ENCODE data around the gene DRICH1. TPM values are rescaled to one million over a fixed set of nuclear protein-coding genes. Genes with fewer than 3 reads are reported as not detected.

Gene DRICH1
- total and polyA plus RNA-seq, 5 donors, result 0.09 to 0.37 TPM; not detected in 3

- 87% methylated on average over 7 of the region's 7 CpGs for WGBS
- no peak for DNase-seq
- Histone ChIP-seq H3K27me3 (ENCODE audit: control insufficient read depth, insufficient read depth) (no peaks in the 10 kb centered on the region), H3K4me1 (ENCODE audit: control insufficient read depth, insufficient read depth, low read length) (no peaks in the 10 kb centered on the region), H3K27ac (ENCODE audit: low read length) (no peak overlapping the region), H3K9me3 (ENCODE audit: control insufficient read depth, low read length) (no peaks in the 10 kb centered on the region), H3K4me3 (ENCODE audit: low read length) (no peak overlapping the region)
- no peak for ATAC-seq
- intact Hi-C loops (cut with DNase I), result loop anchor here in 2 of 4 donors (5.0 to 10.0 kb wide), 2 partner anchors 50 to 277 kb away; no protein-coding TSS in a partner anchor
These were observed 40.3 kb downstream of the DRICH1 start for GRCh38 chr22:23591846-23592245.

- DNase-seq (peak; percentile 64 to 85 (median 76)), ATAC-seq (peak; percentile 69 to 77)
- no peaks in the 10 kb centered on the region for H3K4me1 ChIP-seq (ENCODE audit: control insufficient read depth, insufficient read depth, low read length)
- no peaks in the 10 kb centered on the region for H3K9me3 ChIP-seq (ENCODE audit: control insufficient read depth, low read length)
- H3K27me3 ChIP-seq (ENCODE audit: control insufficient read depth, insufficient read depth), result no peaks in the 10 kb centered on the region
- no peak overlapping the region for H3K4me3 ChIP-seq (ENCODE audit: low read length)
- no peak overlapping the region for H3K27ac ChIP-seq (ENCODE audit: low read length)
- intact Hi-C loops (cut with DNase I), result loop anchor here in 2 of 4 donors (5.0 to 10.0 kb wide), 2 partner anchors 49 to 276 kb away; no protein-coding TSS in a partner anchor
- 55% methylated on average over 11 of the region's 11 CpGs for WGBS
These were observed 40.8 kb downstream of the DRICH1 start for GRCh38 chr22:23591201-23591791.

GRCh38 chr22:23583836-23584235 is 48.3 kb downstream of the DRICH1 start:
- ATAC-seq, result no peak
- no peak for DNase-seq

GRCh38 chr22:23583153-23583552 is 49.0 kb downstream of the DRICH1 start:
- intact Hi-C loops (cut with DNase I), result no loop called here
- Histone ChIP-seq H3K27ac (ENCODE audit: low read length) (no peak overlapping the region), H3K4me3 (ENCODE audit: low read length) (no peak overlapping the region), H3K9me3 (ENCODE audit: control insufficient read depth, low read length) (no peaks in the 10 kb centered on the region), H3K27me3 (ENCODE audit: control insufficient read depth, insufficient read depth) (no peaks in the 10 kb centered on the region), H3K4me1 (ENCODE audit: control insufficient read depth, insufficient read depth, low read length) (no peaks in the 10 kb centered on the region)
- DNase-seq (no peak), ATAC-seq (no peak)
- WGBS, result 77% methylated on average over 7 of the region's 7 CpGs

More at GRCh38 chr22:23583836-23584235, 48.3 kb downstream of the DRICH1 start:
- no peaks in the 10 kb centered on the region for H3K9me3 ChIP-seq (ENCODE audit: control insufficient read depth, low read length)
- WGBS, result 73% methylated on average over 6 of the region's 6 CpGs
- no peak overlapping the region for H3K4me3 ChIP-seq (ENCODE audit: low read length)
- H3K27me3 ChIP-seq (ENCODE audit: control insufficient read depth, insufficient read depth), result no peaks in the 10 kb centered on the region
- no peak overlapping the region for H3K27ac ChIP-seq (ENCODE audit: low read length)
- intact Hi-C loops (cut with DNase I), result no loop called here
- H3K4me1 ChIP-seq (ENCODE audit: control insufficient read depth, insufficient read depth, low read length), result no peaks in the 10 kb centered on the region

- H3K27ac ChIP-seq (ENCODE audit: low read length), result no peak overlapping the region
- no peak for ATAC-seq
- no peaks in the 10 kb centered on the region for H3K27me3 ChIP-seq (ENCODE audit: control insufficient read depth, insufficient read depth)
- 73% methylated on average over 8 of the region's 8 CpGs for WGBS
- H3K9me3 ChIP-seq (ENCODE audit: control insufficient read depth, low read length), result no peaks in the 10 kb centered on the region
- no peak for DNase-seq
- H3K4me3 ChIP-seq (ENCODE audit: low read length), result no peak overlapping the region
- intact Hi-C loops (cut with DNase I), result no loop called here
- no peaks in the 10 kb centered on the region for H3K4me1 ChIP-seq (ENCODE audit: control insufficient read depth, insufficient read depth, low read length)
These were observed 50.9 kb downstream of the DRICH1 start for GRCh38 chr22:23581260-23581650.

GRCh38 chr22:23580576-23581259 is 51.4 kb downstream of the DRICH1 start:
- 70% methylated on average over 11 of the region's 11 CpGs for WGBS
- no peak for DNase-seq
- ATAC-seq, result no peak
- Histone ChIP-seq H3K27me3 (ENCODE audit: control insufficient read depth, insufficient read depth) (no peaks in the 10 kb centered on the region), H3K9me3 (ENCODE audit: control insufficient read depth, low read length) (no peaks in the 10 kb centered on the region), H3K4me1 (ENCODE audit: control insufficient read depth, insufficient read depth, low read length) (no peaks in the 10 kb centered on the region), H3K4me3 (ENCODE audit: low read length) (no peak overlapping the region), H3K27ac (ENCODE audit: low read length) (no peak overlapping the region)
- intact Hi-C loops (cut with DNase I), result no loop called here

- Histone ChIP-seq H3K9me3 (ENCODE audit: control insufficient read depth, low read length) (no peaks in the 10 kb centered on the region), H3K4me1 (ENCODE audit: control insufficient read depth, insufficient read depth, low read length) (no peaks in the 10 kb centered on the region), H3K27me3 (ENCODE audit: control insufficient read depth, insufficient read depth) (no peaks in the 10 kb centered on the region), H3K27ac (ENCODE audit: low read length) (no peak within 1 kb of the TSS), H3K4me3 (ENCODE audit: low read length) (no peak within 1 kb of the TSS)
- DNase-seq (no peak), ATAC-seq (peak in 1 of 2 donors; percentile 12)
- intact Hi-C loops (cut with DNase I), result no loop called here
- 79% methylated on average over 12 of the region's 12 CpGs for WGBS
These were observed 52.1 kb downstream of the DRICH1 start, which contains the start of gene IGLL1 for GRCh38 chr22:23579870-23580575. TSS of gene IGLL1 (minus strand) at chr22:23580290. CDS start at chr22:23580190, 100 bp downstream.

- Histone ChIP-seq H3K27me3 (ENCODE audit: control insufficient read depth, insufficient read depth) (no peaks in the 10 kb centered on the region), H3K4me1 (ENCODE audit: control insufficient read depth, insufficient read depth, low read length) (no peaks in the 10 kb centered on the region), H3K27ac (ENCODE audit: low read length) (no peak overlapping the region), H3K9me3 (ENCODE audit: control insufficient read depth, low read length) (no peaks in the 10 kb centered on the region), H3K4me3 (ENCODE audit: low read length) (no peak overlapping the region)
- WGBS, result 78% methylated on average over 5 of the region's 5 CpGs
- DNase-seq (no peak), ATAC-seq (no peak)
- intact Hi-C loops (cut with DNase I), result no loop called here
These were observed 52.8 kb downstream of the DRICH1 start for GRCh38 chr22:23579280-23579679.

GRCh38 chr22:23578306-23578705 is 53.8 kb downstream of the DRICH1 start:
- H3K4me1 ChIP-seq (ENCODE audit: control insufficient read depth, insufficient read depth, low read length), result no peaks in the 10 kb centered on the region
- H3K9me3 ChIP-seq (ENCODE audit: control insufficient read depth, low read length), result no peaks in the 10 kb centered on the region
- H3K4me3 ChIP-seq (ENCODE audit: low read length), result no peak overlapping the region
- no peak overlapping the region for H3K27ac ChIP-seq (ENCODE audit: low read length)
- DNase-seq (no peak), ATAC-seq (no peak)
- intact Hi-C loops (cut with DNase I), result no loop called here
- 71% methylated on average over 11 of the region's 11 CpGs for WGBS
- no peaks in the 10 kb centered on the region for H3K27me3 ChIP-seq (ENCODE audit: control insufficient read depth, insufficient read depth)

- no peak overlapping the region for H3K4me3 ChIP-seq (ENCODE audit: low read length)
- no peaks in the 10 kb centered on the region for H3K4me1 ChIP-seq (ENCODE audit: control insufficient read depth, insufficient read depth, low read length)
- no peaks in the 10 kb centered on the region for H3K9me3 ChIP-seq (ENCODE audit: control insufficient read depth, low read length)
- no peaks in the 10 kb centered on the region for H3K27me3 ChIP-seq (ENCODE audit: control insufficient read depth, insufficient read depth)
- DNase-seq (no peak), ATAC-seq (no peak)
- WGBS, result 68% methylated on average over 5 of the region's 5 CpGs
- intact Hi-C loops (cut with DNase I), result no loop called here
- no peak overlapping the region for H3K27ac ChIP-seq (ENCODE audit: low read length)
These were observed 55.4 kb downstream of the DRICH1 start for GRCh38 chr22:23576681-23577080.

- intact Hi-C loops (cut with DNase I), result no loop called here
- H3K4me1 ChIP-seq (ENCODE audit: control insufficient read depth, insufficient read depth, low read length), result no peaks in the 10 kb centered on the region
- no peaks in the 10 kb centered on the region for H3K9me3 ChIP-seq (ENCODE audit: control insufficient read depth, low read length)
- no peak overlapping the region for H3K4me3 ChIP-seq (ENCODE audit: low read length)
- H3K27ac ChIP-seq (ENCODE audit: low read length), result no peak overlapping the region
- H3K27me3 ChIP-seq (ENCODE audit: control insufficient read depth, insufficient read depth), result no peaks in the 10 kb centered on the region
- ATAC-seq (no peak), DNase-seq (no peak)
- 93% methylated on average over 4 of the region's 4 CpGs for WGBS
These were observed 56.5 kb downstream of the DRICH1 start for GRCh38 chr22:23575601-23576000.

Measured in right cardiac atrium (tissue), 5 donors.